HCT116 (cell line): Measurements from ENCODE around the gene OGFOD2. TPM values are rescaled to one million over a fixed set of nuclear protein-coding genes. Genes with fewer than 3 reads are reported as not detected.
A peak's percentile ranks its signal among the peaks of the same experiment; 100 is the strongest.

Source experiments
- ATAC-seq: fragments of 200-7000 bp; cut with Tn5 transposase; 2 replicates; pipeline ENCODE4 v1.9.1; 2020; ENCODE audit warnings: mild to moderate bottlenecking, moderate library complexity
- BruUV-seq: library from RNA; stranded (reverse); fragments of 400-500 nt; replicated peaks from 2 replicates; lab custom pipeline; 2021; lab: Mats Ljungman, UMichigan
- CTCF ChIA-PET: fragments of 300-600 bp; sonication (Branson Sonifier 250); formaldehyde crosslinking; loops from one replicate; lab custom pipeline; 2021; ENCODE audit warnings: antibody characterized with exemption; lab: Charles Lee
- POLR2A ChIA-PET: fragments of 300-600, 350-600 bp; sonication (Branson Sonifier 250); formaldehyde crosslinking; loops from one replicate; lab custom pipeline; 2021; ENCODE audit warnings: antibody characterized with exemption; lab: Charles Lee
- RAD21 ChIA-PET, 2 experiments: fragments of 300-600 bp; sonication (Branson Sonifier 250); formaldehyde crosslinking; loops; one replicate each; lab custom pipeline; 2023; ENCODE audit warnings: low total read pairs in 2 of 2; ENCODE audit not compliant: uncharacterized antibody in 2 of 2, unreplicated experiment in 2 of 2, low non-redundant PET in 1 of 2; lab: Charles Lee
- DNase-seq: peaks from one replicate; pipeline ENCODE4 v3.0.0-alpha.2; 2010; ENCODE audit warnings: low read depth, low spot score
- H2AFZ ChIP-seq: fragments of 200-600 bp; shearing (Covaris generic), sonication (generic); 2 replicates; pipeline ENCODE4 v1.6.1; 2017; ENCODE audit warnings: low read depth, mixed run types, mixed read lengths, antibody characterized with exemption, low read length; ENCODE audit not compliant: poor library complexity, severe bottlenecking
- H3K27ac ChIP-seq: 2 replicates; pipeline ENCODE4 v1.5.1; 2012; ENCODE audit warnings: low read depth, low read length
- H3K27me3 ChIP-seq: fragments of 200-600 bp; sonication (generic); 2 replicates; pipeline ENCODE4 v1.6.1; 2016; ENCODE audit warnings: mixed run types, low read length, mixed read lengths; ENCODE audit not compliant: insufficient read depth
- H3K36me3 ChIP-seq, 2 experiments: fragments of 200-500 bp in 1 of 2; fragments of 200-600 bp in 1 of 2; sonication (Bioruptor generic) in 1 of 2; sonication (generic) in 1 of 2; 2 replicates each; pipeline versions ENCODE4 v1.5.1 to v1.6.1; 2014 to 2016; ENCODE audit warnings: low read length in 2 of 2, inconsistent platforms in 1 of 2, mixed read lengths in 1 of 2, mixed run types in 1 of 2; ENCODE audit not compliant: insufficient read depth in 2 of 2, control insufficient read depth in 1 of 2
- H3K4me1 ChIP-seq, 2 experiments: fragments of 200-600 bp in 1 of 2; sonication (generic) in 1 of 2; 2 replicates each; pipeline versions ENCODE4 v1.5.1 to v1.6.1; 2012 to 2017; ENCODE audit warnings: low read length in 2 of 2, inconsistent platforms in 1 of 2, mild to moderate bottlenecking in 1 of 2, mixed read lengths in 1 of 2, mixed run types in 1 of 2, moderate library complexity in 1 of 2; ENCODE audit not compliant: insufficient read depth in 2 of 2, control insufficient read depth in 1 of 2
- H3K4me2 ChIP-seq: fragments of 200-600 bp; sonication (generic); 2 replicates; pipeline ENCODE4 v1.6.1; 2017; ENCODE audit warnings: mixed run types, low read length, mixed read lengths
- H3K4me3 ChIP-seq, 2 experiments: fragments of 200-600 bp in 1 of 2; sonication (generic) in 1 of 2; replicated peaks in 1 of 2; 2 replicates each; pipeline ENCODE4 v1.5.1; 2011 to 2016; ENCODE audit warnings: low read length in 2 of 2, control low read depth in 1 of 2, low read depth in 1 of 2, mild to moderate bottlenecking in 1 of 2, mixed read lengths in 1 of 2, mixed run types in 1 of 2
- H3K79me2 ChIP-seq: fragments of 200-600 bp; sonication (generic); 2 replicates; pipeline ENCODE4 v1.6.1; 2017; ENCODE audit warnings: mild to moderate bottlenecking, mixed run types, low read length, moderate library complexity, mixed read lengths; ENCODE audit not compliant: insufficient read depth
- H3K9ac ChIP-seq: fragments of 200-600 bp; sonication (generic); 2 replicates; pipeline ENCODE4 v1.6.1; 2016; ENCODE audit warnings: low read length, mixed read lengths
- H3K9me2 ChIP-seq: fragments of 200-600 bp; sonication (generic), shearing (Covaris generic); 2 replicates; pipeline ENCODE4 v1.6.1; 2017; ENCODE audit warnings: mixed run types, mild to moderate bottlenecking, moderate library complexity; ENCODE audit not compliant: insufficient read depth
- H3K9me3 ChIP-seq, 2 experiments: fragments of 200-500 bp in 1 of 2; fragments of 200-600 bp in 1 of 2; sonication (Bioruptor generic) in 1 of 2; sonication (generic) in 1 of 2; 2 replicates each; pipeline ENCODE4 v1.6.1; 2014 to 2017; ENCODE audit warnings: low read length in 2 of 2, mixed read lengths in 2 of 2, inconsistent platforms in 1 of 2, low read depth in 1 of 2, mild to moderate bottlenecking in 1 of 2, mixed run types in 1 of 2, moderate library complexity in 1 of 2; ENCODE audit not compliant: control insufficient read depth in 1 of 2, insufficient read depth in 1 of 2
- H4K20me1 ChIP-seq: fragments of 200-600 bp; sonication (generic), shearing (Covaris generic); 2 replicates; pipeline ENCODE4 v1.6.1; 2017; ENCODE audit warnings: mixed run types, mild to moderate bottlenecking, moderate library complexity; ENCODE audit not compliant: insufficient read depth
- EZH2 ChIP-seq: fragments of 200-600 bp; sonication (generic); IDR thresholded peaks from 2 replicates; pipeline ENCODE4 v1.6.1; 2017; ENCODE audit warnings: antibody characterized with exemption, mixed run types
- FOSL1 ChIP-seq: IDR thresholded peaks from 2 replicates; pipeline ENCODE4 v1.6.1; 2012; ENCODE audit warnings: low read depth
- POLR2A ChIP-seq: IDR thresholded peaks from 2 replicates; pipeline ENCODE4 v1.7.0; 2011; ENCODE audit warnings: borderline replicate concordance; ENCODE audit not compliant: insufficient read depth, insufficient read length; ENCODE audit errors: extremely low read depth
- RAD21 ChIP-seq: IDR thresholded peaks from 2 replicates; pipeline ENCODE4 v1.6.1; 2012; ENCODE audit warnings: low read depth, mild to moderate bottlenecking
- TCF7L2 ChIP-seq: IDR thresholded peaks from 2 replicates; pipeline ENCODE4 v1.7.0; 2011; ENCODE audit warnings: borderline replicate concordance, inconsistent platforms; ENCODE audit not compliant: insufficient read depth, insufficient read length; ENCODE audit errors: extremely low read depth
- intact Hi-C: fragments of 100-400 bp; cut with micrococcal nuclease; formaldehyde crosslinking; loops from 2 replicates; pipeline ENCODE4 v1.10.0; 2022
- total RNA-seq: library from RNA; stranded (reverse); gene quantifications from one replicate; pipeline ENCODE4 v1.2.1, GENCODE V29; 2021; ENCODE audit not compliant: unreplicated experiment
- TF ChIP-seq, protein P1 (sequence below), 3 experiments: fragments of 200-600 bp in 1 of 3; sonication (generic) in 1 of 3; IDR thresholded peaks in 2 of 3; conservative IDR thresholded peaks in 1 of 3; 2 replicates each; pipeline ENCODE4 v1.5.1; 2012 to 2017; ENCODE audit warnings: low read depth in 2 of 3, low read length in 2 of 3, antibody characterized with exemption in 1 of 3, borderline replicate concordance in 1 of 3, control low read depth in 1 of 3, mild to moderate bottlenecking in 1 of 3, mixed read lengths in 1 of 3, mixed run types in 1 of 3, moderate library complexity in 1 of 3; ENCODE audit not compliant: insufficient read depth in 1 of 3

Gene OGFOD2
- total RNA-seq, 1 experiment from 2014 or later: 29.5 TPM

- Histone ChIP-seq H3K36me3 (peaks cover 0 to 7% of the 10 kb centered on the region in 2 experiments; a peak in 1 of 4 replicates), H3K4me1 (peaks cover 15 to 26% of the 10 kb centered on the region in 2 experiments), H3K79me2 (peaks cover 33% of the 10 kb centered on the region), H3K9me2 (no peaks in the 10 kb centered on the region), H2AFZ (no peak overlapping the region), H3K4me2 (peak overlapping the region; percentile 100), H3K9me3 (no peaks in the 10 kb centered on the region), H3K9ac (peak overlapping the region; percentile 98), H3K27me3 (no peaks in the 10 kb centered on the region), H4K20me1 (no peaks in the 10 kb centered on the region), H3K4me3 (peak overlapping the region; percentile 87), H3K27ac (peak overlapping the region; percentile 87)
- ChIA-PET CTCF (interaction anchor here (1.9 to 2.8 kb wide), 2 partner anchors 257 to 262 kb away, joined by 7 to 9 read pairs; partner anchors contain the start of genes MPHOSPH9 and MTRFR), POLR2A (interaction anchor here (1.2 to 2.4 kb wide), 3 partner anchors 10 to 257 kb away, joined by 4 to 19 read pairs (median 5); partner anchors contain the start of genes ABCB9, MPHOSPH9 and MTRFR), RAD21 (interaction anchor here in 1 of 2 experiments (1.0 kb wide), 1 partner anchor 9 kb away, joined by 4 read pairs; the partner anchor contains the start of gene ABCB9)
- TF ChIP-seq EZH2: no peak
- no peak for TF ChIP-seq POLR2A
- TF ChIP-seq RAD21: no peak
- no peak for TF ChIP-seq TCF7L2
- TF ChIP-seq FOSL1: no peak
- no peak for ATAC-seq
- no peak for DNase-seq
- intact Hi-C loops: loop anchor here (2.0 to 10.0 kb wide), 2 partner anchors 169 to 257 kb away; partner anchors contain the start of genes MPHOSPH9 and MTRFR
- no TSS peak for BruUV-seq
Observed at GRCh38 chr12:122975790-122976647, 975 bp downstream of the OGFOD2 start.

GRCh38 chr12:122976648-122976975 is 1.6 kb downstream of the OGFOD2 start:
- no peak overlapping the region for H2AFZ ChIP-seq
- TF ChIP-seq, protein P1, sequence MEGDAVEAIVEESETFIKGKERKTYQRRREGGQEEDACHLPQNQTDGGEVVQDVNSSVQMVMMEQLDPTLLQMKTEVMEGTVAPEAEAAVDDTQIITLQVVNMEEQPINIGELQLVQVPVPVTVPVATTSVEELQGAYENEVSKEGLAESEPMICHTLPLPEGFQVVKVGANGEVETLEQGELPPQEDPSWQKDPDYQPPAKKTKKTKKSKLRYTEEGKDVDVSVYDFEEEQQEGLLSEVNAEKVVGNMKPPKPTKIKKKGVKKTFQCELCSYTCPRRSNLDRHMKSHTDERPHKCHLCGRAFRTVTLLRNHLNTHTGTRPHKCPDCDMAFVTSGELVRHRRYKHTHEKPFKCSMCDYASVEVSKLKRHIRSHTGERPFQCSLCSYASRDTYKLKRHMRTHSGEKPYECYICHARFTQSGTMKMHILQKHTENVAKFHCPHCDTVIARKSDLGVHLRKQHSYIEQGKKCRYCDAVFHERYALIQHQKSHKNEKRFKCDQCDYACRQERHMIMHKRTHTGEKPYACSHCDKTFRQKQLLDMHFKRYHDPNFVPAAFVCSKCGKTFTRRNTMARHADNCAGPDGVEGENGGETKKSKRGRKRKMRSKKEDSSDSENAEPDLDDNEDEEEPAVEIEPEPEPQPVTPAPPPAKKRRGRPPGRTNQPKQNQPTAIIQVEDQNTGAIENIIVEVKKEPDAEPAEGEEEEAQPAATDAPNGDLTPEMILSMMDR (IDR thresholded peaks at IDR 0.05 in 2 of 3, conservative IDR thresholded peaks at IDR 0.05 in 1 of 3; ENCODE audit: borderline replicate concordance in 1 of 3, insufficient read depth in 1 of 3, low read depth in 2 of 3, low read length in 2 of 3): no peak
- TF ChIP-seq, all 23 proteins: peak for 0
- Histone ChIP-seq H3K4me2 (peak overlapping the region; percentile 100), H3K36me3 (peaks cover 0 to 7% of the 10 kb centered on the region in 2 experiments; a peak in 1 of 4 replicates), H3K79me2 (peaks cover 39% of the 10 kb centered on the region), H3K9ac (peak overlapping the region; percentile 98), H3K27ac (peak overlapping the region; percentile 87; the same call in 1 of the 2 replicates), H3K9me2 (no peaks in the 10 kb centered on the region), H3K4me3 (peak overlapping the region; percentile 87), H4K20me1 (no peaks in the 10 kb centered on the region), H3K27me3 (no peaks in the 10 kb centered on the region), H3K9me3 (no peaks in the 10 kb centered on the region), H3K4me1 (peaks cover 16 to 29% of the 10 kb centered on the region in 2 experiments)
- no TSS peak for BruUV-seq
- ChIA-PET POLR2A (interaction anchor here (2.4 kb wide), 1 partner anchor 256 kb away, joined by 19 read pairs; the partner anchor contains the start of genes MPHOSPH9 and MTRFR), CTCF (no interaction called here), RAD21 (no interaction called here)
- no peak for ATAC-seq
- intact Hi-C loops: loop anchor here (10.0 kb wide), 1 partner anchor 168 kb away; no protein-coding TSS in a partner anchor
- no peak for DNase-seq
